Sciatic nerve (tissue), 2 donors: ENCODE results near the gene RSRC2. TPM values are rescaled to one million over a fixed set of nuclear protein-coding genes. Genes with fewer than 3 reads are reported as not detected.
"Not testable (repeated sequence)": the region's sequence is repeated elsewhere in the genome, so short reads cannot be mapped to it uniquely, and the experiment has no call there.

ENCODE experiments used
- ATAC-seq: fragments of 200-7000 bp; cut with Tn5 transposase; one replicate; pipeline ENCODE4 v1.9.1; 2020; ENCODE audit warnings: mild to moderate bottlenecking, moderate library complexity
- DNase-seq: peaks from one replicate; pipeline ENCODE4 v3.0.0-alpha.2; 2020; ENCODE audit warnings: low spot score
- intact Hi-C: fragments of 100-400 bp; cut with DNase I; formaldehyde crosslinking; loops from one replicate; pipeline ENCODE4 v1.14.2; 2022
- total RNA-seq: library from RNA; stranded (reverse); fragmentation: NEBNext Ultra II Directional; extraction: Animal tissue kit (Norgen Biotek cat#: 25700); gene quantifications from one replicate; pipeline ENCODE4 v1.2.1, GENCODE V29; 2021
- donor health status: DM: no; HTN: no; CAD: no.
- donor health status: DM: no; HTN: no; CAD: no.

Gene RSRC2
- total RNA-seq, 1 donor from 2014 or later, result 93.1 TPM

DNA sequence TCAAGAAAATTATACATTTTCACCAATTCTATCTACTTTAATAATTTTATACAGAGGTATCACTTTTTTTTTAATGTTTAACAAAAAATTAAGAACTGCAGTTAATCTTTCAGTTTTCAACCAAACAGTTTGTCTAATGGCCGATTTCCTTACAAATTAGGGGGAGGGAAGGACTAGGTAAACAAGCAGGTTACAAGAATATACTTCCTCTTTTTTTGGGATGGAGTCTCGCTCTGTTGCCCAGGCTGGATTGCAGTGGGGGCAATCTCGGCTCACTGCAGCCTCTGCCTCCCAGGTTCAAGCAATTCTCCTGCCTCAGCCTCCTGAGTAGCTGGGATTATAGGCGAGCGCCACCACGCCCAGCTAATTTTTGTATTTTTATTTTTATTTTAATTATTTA lies 33.5 kb downstream of the RSRC2 start:
- DNase-seq, ATAC-seq, intact Hi-C loops: not testable (repeated sequence)

DNA sequence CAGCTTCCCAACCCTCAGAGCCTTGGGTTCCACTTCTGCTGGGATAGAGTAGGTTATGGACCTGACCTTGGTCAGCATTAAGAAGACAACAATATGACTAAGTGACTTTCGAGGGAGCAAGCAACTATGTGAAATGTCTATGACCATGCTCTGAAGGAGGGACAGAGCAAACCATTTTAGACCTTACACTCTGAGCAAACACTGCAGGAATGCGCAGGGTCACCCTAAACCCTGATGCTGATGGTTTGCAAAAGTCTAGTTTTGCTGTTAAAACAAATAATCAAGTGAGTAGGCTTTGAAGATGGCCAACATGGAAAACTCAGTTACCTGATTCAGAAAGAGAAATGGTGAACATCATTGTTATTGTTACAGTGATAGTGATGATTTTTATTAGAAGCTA lies 34.7 kb downstream of the RSRC2 start:
- no peak for DNase-seq
- intact Hi-C loops, result no loop called here

DNA sequence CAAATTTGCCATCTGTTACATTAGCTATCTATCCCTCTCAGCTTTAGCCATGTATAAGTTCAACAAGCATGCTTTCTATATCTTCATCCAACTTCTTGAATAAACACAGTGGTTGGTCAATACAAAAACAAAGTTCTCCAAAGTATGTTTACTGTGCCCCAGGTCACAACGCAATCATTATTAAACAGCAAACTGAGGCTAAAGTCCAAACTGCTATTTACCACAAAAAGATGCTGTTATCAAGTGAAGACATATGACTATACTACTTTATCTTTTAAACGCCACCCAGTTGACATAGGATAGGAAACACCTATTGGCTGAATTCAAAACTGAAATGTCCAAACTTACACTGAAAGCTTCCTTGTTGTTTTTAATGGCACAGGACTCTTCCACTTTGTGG lies 37.7 kb downstream of the RSRC2 start:
- intact Hi-C loops, result no loop called here
- no peak for ATAC-seq
- no peak for DNase-seq

More for the DNA sequence above, 34.7 kb downstream of the RSRC2 start:
- no peak for ATAC-seq

DNA sequence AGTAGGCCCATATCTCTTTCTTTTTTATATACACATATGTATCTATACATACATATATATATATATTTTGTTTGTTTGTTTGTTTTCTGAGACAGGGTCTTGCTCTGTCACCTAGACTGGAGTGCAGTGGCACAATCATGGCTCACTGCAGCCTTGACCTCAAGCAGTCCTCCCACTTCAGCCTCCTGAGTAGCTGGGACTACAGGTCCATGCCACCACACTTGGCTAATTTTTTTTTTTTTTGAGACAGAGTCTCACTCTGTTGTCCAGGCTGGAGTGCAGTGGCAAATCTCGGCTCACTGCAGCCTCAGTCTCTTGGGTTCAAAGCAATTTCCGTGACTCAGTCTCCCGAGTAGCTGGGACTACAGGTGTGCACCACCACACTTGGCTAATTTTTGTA lies 38.9 kb downstream of the RSRC2 start:
- ATAC-seq, intact Hi-C loops, DNase-seq: not testable (repeated sequence)

DNA sequence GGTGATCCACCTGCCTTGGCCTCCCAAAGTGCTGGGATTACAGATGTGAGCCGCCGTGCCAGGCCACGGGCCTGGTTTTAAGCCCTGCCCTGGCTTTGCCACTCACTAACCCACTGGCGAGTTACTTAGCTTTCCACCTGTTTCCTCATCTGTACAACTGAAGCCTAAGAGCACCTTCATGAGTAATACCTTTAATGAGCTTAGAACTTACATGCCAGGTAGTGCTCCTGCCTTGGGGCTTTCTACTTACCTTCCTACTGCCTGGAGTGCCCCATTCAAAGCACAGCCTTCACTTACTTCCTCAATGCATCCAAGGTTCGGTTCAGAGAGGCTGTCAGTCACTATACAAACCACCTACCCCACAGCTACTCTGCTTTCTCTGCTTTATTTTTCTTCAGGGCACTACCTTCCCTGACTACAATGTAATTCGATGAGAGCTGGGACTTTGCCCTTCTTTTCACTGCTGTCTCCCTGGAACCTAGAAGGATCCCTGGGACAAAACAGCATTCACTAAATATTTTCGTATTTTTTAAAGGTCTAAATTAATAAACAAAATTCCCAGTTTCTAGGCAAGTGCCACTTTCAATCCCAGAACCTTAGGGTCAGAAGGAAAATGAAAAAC lies 39.8 kb downstream of the RSRC2 start:
- no peak for DNase-seq
- intact Hi-C loops, result no loop called here

DNA sequence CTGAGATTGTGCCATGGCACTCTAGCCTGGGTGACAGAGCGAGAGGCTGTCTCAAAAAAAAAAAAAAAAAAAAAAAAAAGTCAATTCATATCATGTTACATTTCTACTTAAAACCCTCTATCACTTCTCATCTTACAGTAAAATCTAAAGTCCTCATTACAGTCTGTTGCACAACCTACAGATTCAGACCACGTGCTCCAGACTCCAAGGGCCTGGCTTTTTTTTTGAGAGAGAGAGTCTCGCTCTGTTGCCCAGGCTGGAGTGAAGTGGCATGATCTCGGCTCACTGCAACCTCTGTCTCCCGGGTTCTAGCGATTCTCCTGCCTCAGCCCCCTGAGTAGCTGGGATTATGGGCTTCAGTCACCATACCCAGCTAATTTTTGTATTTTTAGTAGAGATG lies 40.4 kb downstream of the RSRC2 start:
- DNase-seq, intact Hi-C loops, ATAC-seq: not testable (repeated sequence)

More for the DNA sequence above, 39.8 kb downstream of the RSRC2 start:
- no peak for ATAC-seq

DNA sequence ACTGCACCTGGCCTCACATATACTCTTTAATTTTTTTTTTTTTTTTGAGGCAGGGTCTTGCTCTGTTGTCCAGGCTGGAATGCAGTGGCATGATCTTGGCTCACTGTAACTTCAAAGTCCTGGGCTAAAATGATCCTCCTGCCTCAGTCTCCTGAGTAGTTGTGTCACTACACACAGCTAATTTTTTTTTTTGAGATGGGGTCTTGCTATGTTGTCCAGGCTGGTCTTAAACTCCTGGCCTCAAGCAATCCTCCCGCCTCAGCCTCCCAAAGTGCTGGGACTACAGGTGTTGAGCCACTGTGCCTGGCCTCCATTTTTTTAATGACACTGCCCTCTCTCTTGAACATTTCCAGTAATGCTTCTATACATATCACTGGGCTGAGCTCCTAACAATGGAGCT lies 42.4 kb downstream of the RSRC2 start:
- ATAC-seq, DNase-seq, intact Hi-C loops: not testable (repeated sequence)

DNA sequence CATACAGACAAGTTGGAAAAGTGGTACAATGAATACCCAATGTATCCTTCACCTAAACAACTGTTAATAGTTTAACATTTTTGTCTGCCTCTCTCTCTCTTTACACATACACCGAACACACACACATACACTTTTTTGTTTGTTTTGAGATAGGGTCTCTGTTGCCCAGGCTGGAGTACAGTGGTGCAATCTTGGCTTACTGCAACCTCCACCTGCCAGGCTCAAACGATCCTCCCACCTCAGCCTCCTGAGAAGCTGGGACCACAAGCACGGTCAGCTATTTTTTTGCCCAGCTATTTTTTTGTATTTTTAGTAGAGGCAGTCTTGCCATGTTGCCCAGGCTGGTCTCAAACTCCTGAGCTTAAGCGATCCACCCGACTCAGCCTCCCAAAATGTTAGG lies 42.8 kb downstream of the RSRC2 start:
- intact Hi-C loops, result no loop called here
- ATAC-seq (no peak), DNase-seq (no peak)

DNA sequence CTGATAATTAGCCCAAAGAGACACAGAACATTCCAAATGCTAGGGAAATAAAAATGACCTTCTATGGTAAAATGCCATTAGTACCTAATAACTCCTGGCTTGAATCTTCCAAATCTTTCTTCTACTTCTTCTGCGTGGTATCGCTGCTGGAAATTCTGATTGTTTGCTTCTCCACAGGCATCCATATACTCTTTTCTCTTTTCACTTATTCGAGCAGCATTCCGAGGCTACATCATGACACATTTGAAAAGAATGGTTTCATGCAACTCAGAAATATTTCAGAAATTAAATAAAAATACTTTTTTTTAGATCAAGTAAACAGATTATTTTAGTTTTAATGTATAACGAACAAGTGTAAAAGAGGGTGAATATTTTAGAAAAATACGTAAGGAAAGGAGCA lies 44.9 kb downstream of the RSRC2 start:
- intact Hi-C loops, result no loop called here
- ATAC-seq (no peak), DNase-seq (no peak)

DNA sequence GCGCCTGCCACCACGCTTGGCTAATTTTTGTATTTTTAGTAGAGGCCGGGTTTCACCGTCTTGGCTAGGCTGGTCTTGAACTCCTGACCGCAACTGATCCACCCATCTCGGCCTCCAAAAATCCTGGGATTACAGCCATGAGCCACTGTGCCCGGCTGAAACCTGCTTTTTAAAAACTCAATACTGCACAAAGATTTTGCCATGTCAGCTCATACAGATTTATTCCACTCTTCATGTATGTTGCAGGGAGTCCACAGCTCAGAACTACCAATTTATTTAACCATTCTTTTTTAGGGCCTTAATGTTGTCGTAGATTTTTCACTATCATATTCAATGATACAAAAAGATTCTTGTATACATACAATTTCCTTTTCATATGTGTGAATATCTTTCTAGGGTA lies 46.0 kb downstream of the RSRC2 start:
- no peak for DNase-seq
- no peak for ATAC-seq
- intact Hi-C loops, result no loop called here

DNA sequence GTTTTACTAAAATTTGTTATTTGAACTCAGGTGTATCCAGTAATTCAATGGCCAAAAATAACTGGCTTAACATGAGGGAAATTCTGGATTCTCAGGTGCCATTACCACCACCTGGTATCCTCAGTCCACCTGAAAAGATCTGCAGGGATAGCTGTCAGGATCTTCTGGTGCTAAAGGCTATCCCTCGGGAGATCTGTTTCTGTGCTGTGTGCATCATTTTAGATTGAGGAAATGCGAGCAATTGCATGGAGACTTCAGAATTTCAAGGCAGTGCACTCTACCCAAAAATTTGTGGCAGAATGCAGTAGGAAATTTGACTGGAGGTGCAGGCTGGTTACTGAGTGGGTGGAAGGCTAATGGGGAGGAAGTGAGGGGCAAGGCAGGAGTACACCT lies 52.4 kb downstream of the RSRC2 start:
- ATAC-seq, result no peak
- DNase-seq, result no peak
- intact Hi-C loops, result no loop called here

DNA sequence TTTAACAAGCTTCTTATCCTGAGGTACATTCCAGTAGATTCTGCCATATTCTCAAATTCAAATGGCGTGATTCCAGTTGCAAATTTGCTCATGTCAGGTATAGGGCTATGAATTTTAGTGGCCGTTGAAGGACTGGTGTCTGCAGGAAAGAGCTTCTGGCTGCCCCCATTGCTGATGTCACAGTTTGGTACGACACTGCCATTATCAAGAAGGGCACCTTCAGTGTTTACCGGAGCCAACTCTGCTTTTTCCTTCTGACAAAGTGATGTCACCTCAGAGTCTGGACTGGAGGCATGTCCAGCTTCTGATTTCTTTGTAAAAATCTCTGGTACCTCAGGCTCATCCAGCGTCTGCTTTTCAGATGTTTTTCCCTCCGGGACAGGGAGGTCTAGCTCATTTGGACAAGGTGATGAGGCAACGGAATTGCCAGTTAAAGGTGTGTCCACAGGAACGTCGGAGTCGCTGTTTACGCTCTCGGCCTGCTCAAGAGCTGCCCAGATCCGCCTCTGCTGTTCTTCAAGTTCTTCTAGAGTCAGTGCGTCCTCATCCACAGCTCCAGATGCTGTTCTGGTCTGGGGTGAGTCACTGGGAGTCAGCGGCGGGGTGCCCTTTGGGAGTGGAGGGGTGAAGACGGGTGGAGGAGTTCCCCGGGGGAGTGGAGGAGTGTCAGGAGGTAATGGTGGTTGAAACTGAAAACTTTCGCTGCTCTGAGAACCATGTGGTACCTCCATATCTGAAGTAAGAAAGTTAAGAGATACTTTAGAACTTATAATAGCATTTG lies 53.0 kb downstream of the RSRC2 start:
- intact Hi-C loops, result no loop called here
- no peak for ATAC-seq
- DNase-seq, result no peak

DNA sequence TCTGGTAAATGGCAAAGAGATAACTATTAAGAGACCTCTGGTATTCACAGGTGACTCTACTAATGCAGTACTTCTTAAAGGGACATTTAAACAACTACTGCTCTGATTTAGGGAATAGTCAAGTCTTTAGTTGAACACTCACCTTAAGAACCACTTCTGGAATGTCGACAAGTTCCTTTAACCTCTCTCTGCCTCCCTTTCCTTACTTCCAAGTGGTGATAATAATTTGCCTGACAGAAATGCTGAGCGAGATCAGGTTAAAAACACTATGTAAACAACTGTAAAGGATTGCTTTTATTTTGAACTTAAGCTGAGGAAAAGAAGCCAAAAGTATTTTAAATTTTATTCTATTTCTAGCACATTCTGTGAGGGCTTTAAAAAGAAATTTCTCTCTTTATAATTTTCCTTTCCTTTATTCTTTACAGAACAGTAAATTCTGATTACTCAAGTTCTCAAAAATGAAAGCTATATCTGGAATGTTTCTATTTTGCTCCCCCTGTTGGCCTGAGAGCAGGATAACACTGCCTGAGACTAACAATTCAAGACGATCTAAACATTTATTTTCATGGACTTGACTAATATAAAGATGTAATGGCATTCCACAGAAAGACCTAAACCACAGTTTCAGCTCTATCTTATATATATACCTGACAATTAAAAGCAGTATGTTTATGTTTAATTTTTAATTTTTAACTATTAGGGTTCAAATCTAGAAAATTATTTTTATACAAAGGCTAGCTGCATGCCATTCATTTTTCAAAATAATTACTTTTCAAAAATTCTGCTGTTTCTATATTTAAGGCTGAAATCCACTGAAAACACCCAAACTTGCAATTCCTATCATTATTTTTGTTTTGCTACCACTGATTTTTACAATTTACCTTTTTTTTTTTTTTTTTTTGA lies 55.2 kb downstream of the RSRC2 start:
- intact Hi-C loops, result no loop called here
- ATAC-seq (peak; percentile 76), DNase-seq (no peak)

DNA sequence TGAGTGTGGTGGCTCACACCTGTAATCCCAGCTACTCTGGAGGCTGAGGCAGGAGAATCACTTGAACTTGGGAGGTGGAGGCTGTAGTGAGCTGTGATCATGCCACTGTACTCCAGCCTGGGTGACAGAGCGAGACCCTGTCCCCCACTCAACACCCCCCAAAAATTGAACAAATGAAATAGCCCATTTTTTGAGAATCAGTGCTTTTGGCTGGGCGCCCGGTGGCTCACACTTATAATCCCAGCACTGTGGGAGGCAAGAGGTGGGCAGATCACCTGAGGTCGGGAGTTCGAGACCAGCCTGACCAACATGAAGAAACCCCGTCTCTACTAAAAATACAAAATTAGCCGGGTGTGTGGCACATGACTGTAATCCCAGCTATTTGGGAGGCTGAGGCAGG lies 56.2 kb downstream of the RSRC2 start:
- DNase-seq, intact Hi-C loops: not testable (repeated sequence)

DNA sequence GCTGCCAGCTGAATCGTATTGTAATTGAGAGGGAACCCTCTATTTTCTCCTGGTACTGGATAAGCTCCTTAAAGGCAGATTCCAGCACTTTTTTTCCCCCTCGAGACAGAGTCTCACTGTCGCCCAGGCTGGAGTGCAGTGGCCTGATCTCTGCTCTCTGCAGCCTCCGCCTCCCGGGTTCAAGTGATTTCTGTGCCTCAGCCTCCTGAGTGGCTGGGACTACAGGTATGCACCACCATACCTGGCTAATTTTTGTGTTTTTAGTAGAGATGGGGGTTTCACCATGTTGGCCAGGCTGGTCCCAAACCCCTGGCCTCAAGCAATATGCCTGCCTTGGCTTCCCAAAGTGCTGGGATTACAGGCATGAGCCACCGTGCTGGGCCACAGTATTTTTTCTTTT lies 56.9 kb downstream of the RSRC2 start:
- intact Hi-C loops, DNase-seq, ATAC-seq: not testable (repeated sequence)

More for the DNA sequence above, 56.2 kb downstream of the RSRC2 start:
- ATAC-seq, result not testable (repeated sequence)

DNA sequence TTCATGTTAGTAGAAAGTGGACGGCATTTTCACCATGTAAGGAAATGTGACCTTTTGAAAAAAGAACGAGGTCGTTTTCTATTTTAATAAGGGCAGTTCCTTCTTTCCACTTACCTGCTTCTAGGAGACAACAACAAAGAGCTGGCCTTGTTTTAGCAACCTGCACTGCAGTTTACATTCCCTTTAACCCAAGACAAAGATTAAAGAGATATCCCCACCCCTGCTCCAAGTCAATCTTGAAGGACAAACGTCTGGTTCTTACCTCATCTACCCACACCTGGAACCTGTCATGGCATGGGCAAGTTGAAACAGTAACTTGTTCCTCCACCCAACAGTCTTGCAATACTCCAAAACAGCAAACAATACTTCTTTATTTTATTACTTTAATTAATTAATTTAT lies 58.8 kb downstream of the RSRC2 start:
- DNase-seq (no peak), ATAC-seq (no peak)
- intact Hi-C loops, result no loop called here

DNA sequence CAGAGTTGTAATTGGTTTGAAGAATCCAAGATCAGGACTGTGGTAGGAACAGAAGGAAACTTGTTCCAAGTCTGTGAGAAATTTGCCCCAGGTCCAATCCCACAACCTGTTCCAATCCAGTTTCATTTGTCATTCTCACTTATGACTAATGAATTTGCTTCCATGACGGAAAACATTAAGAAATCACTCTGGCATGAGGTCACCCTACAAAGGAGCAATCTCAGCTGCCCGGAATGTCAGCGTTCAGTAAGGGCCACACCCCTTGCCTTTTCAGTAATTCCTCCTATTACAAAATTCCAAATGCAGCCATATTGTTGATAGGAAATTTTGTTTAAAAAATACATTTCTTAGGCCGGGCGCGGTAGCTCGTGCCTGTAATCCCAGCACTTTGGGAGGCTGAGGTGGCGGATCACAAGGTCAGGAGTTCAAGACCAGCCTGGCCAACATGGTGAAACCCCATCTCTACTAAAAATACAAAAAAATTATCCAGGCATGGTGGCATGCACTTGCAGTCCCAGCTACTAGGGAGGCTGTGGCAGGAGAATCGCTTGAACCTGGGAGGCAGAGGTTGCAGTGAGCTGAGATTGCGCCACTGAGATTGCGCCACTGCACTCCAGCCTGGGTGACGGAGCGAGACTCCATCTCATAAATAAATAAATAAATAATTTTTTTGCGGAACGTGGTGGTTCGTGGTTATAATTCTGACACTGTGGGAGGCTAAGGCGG lies 62.3 kb downstream of the RSRC2 start:
- intact Hi-C loops, DNase-seq: not testable (repeated sequence)
- ATAC-seq, result peak; percentile 57

DNA sequence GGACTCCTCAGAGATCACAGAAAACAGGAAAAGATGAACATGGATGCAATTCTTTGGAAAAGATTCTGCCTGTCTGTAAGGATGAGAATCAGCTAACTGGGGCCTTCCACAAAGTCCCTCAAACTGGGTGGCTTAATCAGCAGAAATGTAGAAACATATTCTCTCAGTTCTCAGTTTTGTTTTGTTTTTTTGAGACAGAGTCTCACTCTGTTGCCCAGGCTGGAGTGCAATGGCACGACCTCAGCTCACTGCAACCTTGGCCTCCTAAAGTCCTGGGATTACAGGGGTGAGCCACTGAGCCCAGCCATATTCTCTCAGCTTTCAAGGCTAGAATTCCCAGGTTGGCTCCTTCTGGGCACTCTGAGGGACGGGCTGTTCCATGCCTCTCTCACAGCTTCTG lies 66.1 kb downstream of the RSRC2 start:
- intact Hi-C loops, result no loop called here
- ATAC-seq, result no peak
- DNase-seq, result peak; percentile 10

DNA sequence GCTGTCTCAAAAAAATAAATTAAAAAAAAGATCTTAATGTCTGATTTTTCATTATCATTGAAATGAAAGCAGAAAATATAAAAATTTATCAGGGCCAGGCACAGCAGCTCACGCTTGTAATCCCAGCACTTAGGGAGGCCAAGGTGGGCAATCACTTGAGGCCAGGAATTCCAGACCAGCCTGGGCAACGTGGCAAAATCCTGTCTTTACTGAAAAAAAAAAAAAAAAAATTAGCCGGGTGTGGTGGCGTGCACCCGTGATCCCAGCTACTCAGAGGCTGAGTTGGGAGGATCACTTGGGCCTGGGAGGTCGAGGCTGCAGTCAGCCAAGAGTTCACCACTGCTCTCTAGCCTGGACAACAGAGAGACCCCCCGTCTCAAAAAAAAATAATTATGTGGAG lies 66.7 kb downstream of the RSRC2 start:
- intact Hi-C loops, result no loop called here
- ATAC-seq (no peak), DNase-seq (peak; percentile 2)
